B cell (primary cell): ENCODE data around the gene RPL7A.

Experiments used
- CTCF ChIP-seq: fragments of 200-600 bp; IDR thresholded peaks from one replicate; pipeline ENCODE4 v1.8.0; 2022; ENCODE audit warnings: antibody characterized with exemption, mild to moderate bottlenecking
- EZH2 ChIP-seq: IDR thresholded peaks from 2 replicates; pipeline ENCODE4 v1.6.1; 2012; ENCODE audit warnings: borderline replicate concordance, low read depth, mild to moderate bottlenecking, moderate library complexity, low read length; ENCODE audit not compliant: insufficient read depth, poor library complexity, severe bottlenecking

- no peak for TF ChIP-seq CTCF
- no peak for TF ChIP-seq EZH2
Measured at GRCh38 chr9:133349965-133350616, 2.1 kb downstream of the RPL7A start.
